Smooth muscle cell (in vitro differentiated cells): ENCODE data around the gene TAF3. TPM values are rescaled to one million over a fixed set of nuclear protein-coding genes. Genes with fewer than 3 reads are reported as not detected.

Experiments used
- DNase-seq: peaks from one replicate; lab custom pipeline; 2025; ENCODE audit not compliant: unreplicated experiment; lab: John Stamatoyannopoulos, UW
- H2AFZ ChIP-seq: fragments of 200-600 bp; sonication (generic); 2 replicates; pipeline ENCODE4 v1.6.0; 2016; ENCODE audit warnings: antibody characterized with exemption, low read depth, mild to moderate bottlenecking
- H3F3A ChIP-seq: fragments of 200-600 bp; sonication (generic); 2 replicates; pipeline ENCODE4 v1.6.0; 2017; ENCODE audit warnings: antibody characterized with exemption, low read depth
- H3K27ac ChIP-seq: fragments of 200-600 bp; sonication (generic); 2 replicates; pipeline ENCODE4 v1.5.1; 2016; ENCODE audit warnings: low read depth, mild to moderate bottlenecking
- H3K27me3 ChIP-seq: fragments of 200-600 bp; sonication (generic); 2 replicates; pipeline ENCODE4 v1.6.1; 2016; ENCODE audit warnings: low read depth, mild to moderate bottlenecking
- H3K36me3 ChIP-seq: fragments of 200-600 bp; sonication (generic); 2 replicates; pipeline ENCODE4 v1.5.1; 2016; ENCODE audit warnings: low read depth
- H3K4me1 ChIP-seq: fragments of 200-600 bp; sonication (generic); 2 replicates; pipeline ENCODE4 v1.5.1; 2016; ENCODE audit warnings: low read depth
- H3K4me2 ChIP-seq: fragments of 200-600 bp; sonication (generic); 2 replicates; pipeline ENCODE4 v1.6.0; 2016; ENCODE audit warnings: mild to moderate bottlenecking
- H3K4me3 ChIP-seq: fragments of 200-600 bp; sonication (generic); 2 replicates; pipeline ENCODE4 v1.5.1; 2016; ENCODE audit warnings: mild to moderate bottlenecking
- H3K79me2 ChIP-seq: fragments of 200-600 bp; sonication (generic); 2 replicates; pipeline ENCODE4 v1.6.0; 2016; ENCODE audit warnings: low read depth, mild to moderate bottlenecking
- H3K9ac ChIP-seq: fragments of 200-600 bp; sonication (generic); 2 replicates; pipeline ENCODE4 v1.6.0; 2016; ENCODE audit warnings: low read depth
- H3K9me3 ChIP-seq: fragments of 200-600 bp; sonication (generic); replicated peaks from 2 replicates; pipeline ENCODE4 v1.5.1; 2016; ENCODE audit warnings: low read depth
- H4K20me1 ChIP-seq: fragments of 200-600 bp; sonication (generic); 2 replicates; pipeline ENCODE4 v1.6.0; 2016; ENCODE audit warnings: low read depth
- WGBS: methylation state at CpG from one replicate; pipeline ENCODE4 v1.1.7; 2016; ENCODE audit warnings: low lambda C conversion rate; 5-methylcytosine and 5-hydroxymethylcytosine counted together
- polyA plus RNA-seq: library from polyadenylated mRNA; unstranded; fragments of >200 nt; fragmentation: Nextera tagmentation; extraction: Ambion mirVana; gene quantifications from 2 replicates; pipeline ENCODE4 v1.2.1, GENCODE V29; 2016
- total RNA-seq: library from RNA; depleted of rRNA; stranded (reverse); fragments of >200 nt; gene quantifications from 2 replicates; pipeline ENCODE4 v1.2.3, GENCODE V29; 2014
- TF ChIP-seq, protein P1 (sequence below): fragments of 200-600 bp; sonication (generic); IDR thresholded peaks from 2 replicates; pipeline ENCODE4 v1.5.1; 2017; ENCODE audit warnings: borderline replicate concordance, mild to moderate bottlenecking, antibody characterized with exemption; ENCODE audit not compliant: insufficient read depth, poor library complexity, severe bottlenecking

TAF3 gene
- total and polyA plus RNA-seq, 2 experiments from 2014 or later, result 3.7 to 7.0 TPM

DNA sequence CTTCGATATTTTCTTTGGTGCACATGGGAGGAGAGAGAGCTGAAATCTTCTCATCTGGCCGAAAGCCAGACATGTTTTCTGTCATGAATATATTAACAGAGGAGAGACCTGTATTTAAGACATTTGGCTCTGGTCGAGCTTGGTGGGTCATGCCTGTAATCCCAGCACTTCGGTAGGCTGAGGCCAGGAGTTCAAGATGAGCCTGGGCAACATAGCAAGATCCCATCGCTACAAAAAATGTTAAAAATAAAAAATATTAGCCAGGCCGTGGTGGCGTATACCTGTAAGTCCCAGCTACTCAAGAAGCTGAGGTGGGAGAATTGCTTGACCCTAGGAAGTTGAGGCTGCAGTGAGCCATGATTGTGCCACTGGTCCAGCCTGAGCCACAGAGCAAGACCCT lies 214.3 kb downstream of the TAF3 start:
- H3K36me3 ChIP-seq, result no peaks in the 10 kb centered on the region
- 97% methylated on average over 7 of the region's 7 CpGs for WGBS
- H3K9me3 ChIP-seq, result no peaks in the 10 kb centered on the region
- no peaks in the 10 kb centered on the region for H4K20me1 ChIP-seq
- H3K4me2 ChIP-seq, result no peak overlapping the region
- no peak for DNase-seq
- no peaks in the 10 kb centered on the region for H3K79me2 ChIP-seq
- no peak overlapping the region for H3K4me3 ChIP-seq
- H3K4me1 ChIP-seq, result peaks cover 19% of the 10 kb centered on the region
- H3K9ac ChIP-seq, result no peak overlapping the region
- no peak overlapping the region for H3K27ac ChIP-seq
- H2AFZ ChIP-seq, result no peak overlapping the region
- H3K27me3 ChIP-seq, result peaks cover 78% of the 10 kb centered on the region
- no peaks in the 10 kb centered on the region for H3F3A ChIP-seq
- TF ChIP-seq, protein P1, sequence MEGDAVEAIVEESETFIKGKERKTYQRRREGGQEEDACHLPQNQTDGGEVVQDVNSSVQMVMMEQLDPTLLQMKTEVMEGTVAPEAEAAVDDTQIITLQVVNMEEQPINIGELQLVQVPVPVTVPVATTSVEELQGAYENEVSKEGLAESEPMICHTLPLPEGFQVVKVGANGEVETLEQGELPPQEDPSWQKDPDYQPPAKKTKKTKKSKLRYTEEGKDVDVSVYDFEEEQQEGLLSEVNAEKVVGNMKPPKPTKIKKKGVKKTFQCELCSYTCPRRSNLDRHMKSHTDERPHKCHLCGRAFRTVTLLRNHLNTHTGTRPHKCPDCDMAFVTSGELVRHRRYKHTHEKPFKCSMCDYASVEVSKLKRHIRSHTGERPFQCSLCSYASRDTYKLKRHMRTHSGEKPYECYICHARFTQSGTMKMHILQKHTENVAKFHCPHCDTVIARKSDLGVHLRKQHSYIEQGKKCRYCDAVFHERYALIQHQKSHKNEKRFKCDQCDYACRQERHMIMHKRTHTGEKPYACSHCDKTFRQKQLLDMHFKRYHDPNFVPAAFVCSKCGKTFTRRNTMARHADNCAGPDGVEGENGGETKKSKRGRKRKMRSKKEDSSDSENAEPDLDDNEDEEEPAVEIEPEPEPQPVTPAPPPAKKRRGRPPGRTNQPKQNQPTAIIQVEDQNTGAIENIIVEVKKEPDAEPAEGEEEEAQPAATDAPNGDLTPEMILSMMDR, result no peak

DNA sequence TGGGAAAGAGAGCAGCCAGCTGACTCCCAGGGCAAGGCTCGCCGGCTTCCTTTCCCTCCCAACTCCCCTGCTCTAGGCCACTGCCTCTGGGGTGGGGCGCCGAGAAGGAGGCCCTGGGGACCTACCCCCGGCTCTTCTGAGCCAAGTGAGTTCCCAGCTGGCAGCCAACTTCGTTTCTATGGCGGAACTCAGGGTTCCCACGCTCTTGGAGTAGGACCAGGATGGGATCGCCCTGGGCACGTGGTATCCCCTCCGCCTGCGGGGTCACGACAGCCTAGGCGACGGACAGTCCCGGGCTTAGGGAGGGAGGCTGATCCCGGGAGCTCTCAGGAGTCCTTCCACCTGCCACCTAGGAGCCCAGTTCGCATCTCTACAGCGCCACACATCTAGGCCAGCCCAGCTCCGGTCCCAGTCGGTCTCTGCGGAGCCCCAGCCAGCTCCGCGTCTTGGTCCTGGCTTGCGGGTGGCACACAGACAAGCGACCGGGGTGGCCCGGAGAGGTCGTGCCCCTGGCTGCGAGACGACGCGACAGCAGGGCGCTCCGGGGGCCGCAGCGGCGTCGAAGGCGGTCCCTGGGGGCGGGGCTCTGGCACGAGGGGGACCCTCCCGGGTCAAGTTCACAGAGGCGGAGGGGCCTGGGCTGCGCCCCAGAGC lies 215.6 kb downstream of the TAF3 start:
- H3K4me3 ChIP-seq, result peak overlapping the region; percentile 26
- no peak overlapping the region for H3K27ac ChIP-seq
- WGBS, result 8% methylated on average over 43 of the region's 45 CpGs
- TF ChIP-seq, protein P1, result no peak
- peak overlapping the region; percentile 78 for H3K4me2 ChIP-seq
- H3K9me3 ChIP-seq, result no peaks in the 10 kb centered on the region
- no peaks in the 10 kb centered on the region for H3K79me2 ChIP-seq
- H2AFZ ChIP-seq, result no peak overlapping the region
- H4K20me1 ChIP-seq, result no peaks in the 10 kb centered on the region
- no peaks in the 10 kb centered on the region for H3F3A ChIP-seq
- peaks cover 91% of the 10 kb centered on the region for H3K27me3 ChIP-seq
- no peak for DNase-seq
- no peaks in the 10 kb centered on the region for H3K36me3 ChIP-seq
- H3K4me1 ChIP-seq, result peaks cover 19% of the 10 kb centered on the region
- H3K9ac ChIP-seq, result no peak overlapping the region

DNA sequence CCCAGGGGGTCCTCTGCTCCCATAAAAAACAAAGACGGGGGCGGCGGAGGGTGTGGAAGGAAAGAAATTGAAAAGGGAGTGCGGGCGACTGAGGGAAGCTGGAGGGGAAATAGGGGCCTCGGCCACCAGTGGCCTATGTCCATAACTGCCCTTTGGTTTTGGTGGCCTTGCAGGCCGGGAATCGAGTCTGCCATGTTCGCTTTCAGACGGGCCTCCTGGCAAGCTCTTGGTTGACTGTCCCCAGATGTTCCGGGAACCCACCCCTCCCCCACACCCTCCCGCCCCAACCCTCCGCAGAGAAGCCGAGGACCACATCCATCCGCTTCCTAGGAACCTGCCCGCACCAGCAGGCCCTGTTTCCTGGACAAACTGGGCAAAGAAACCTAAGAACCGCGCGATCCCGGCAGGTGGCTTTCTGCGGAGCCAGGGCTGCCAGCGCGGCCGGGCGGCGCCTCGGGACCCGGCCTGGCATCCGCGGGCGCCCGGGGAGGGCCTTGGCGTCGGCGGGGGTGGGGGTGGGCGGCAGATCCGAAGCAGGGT lies 216.2 kb downstream of the TAF3 start:
- peaks cover 19% of the 10 kb centered on the region for H3K4me1 ChIP-seq
- H3K9ac ChIP-seq, result no peak overlapping the region
- DNase-seq, result no peak
- TF ChIP-seq, protein P1, result no peak
- peak overlapping the region; percentile 26 for H3K4me3 ChIP-seq
- H3K4me2 ChIP-seq, result peak overlapping the region; percentile 78
- H3F3A ChIP-seq, result no peaks in the 10 kb centered on the region
- H3K9me3 ChIP-seq, result no peaks in the 10 kb centered on the region
- H3K27me3 ChIP-seq, result peaks cover 97% of the 10 kb centered on the region
- H3K27ac ChIP-seq, result no peak overlapping the region
- H3K36me3 ChIP-seq, result no peaks in the 10 kb centered on the region
- 3% methylated on average over 36 of the region's 37 CpGs for WGBS
- no peak overlapping the region for H2AFZ ChIP-seq
- no peaks in the 10 kb centered on the region for H3K79me2 ChIP-seq
- H4K20me1 ChIP-seq, result no peaks in the 10 kb centered on the region
